ENCODE data around the gene RAPH1.

The RAPH1 gene

DNA sequence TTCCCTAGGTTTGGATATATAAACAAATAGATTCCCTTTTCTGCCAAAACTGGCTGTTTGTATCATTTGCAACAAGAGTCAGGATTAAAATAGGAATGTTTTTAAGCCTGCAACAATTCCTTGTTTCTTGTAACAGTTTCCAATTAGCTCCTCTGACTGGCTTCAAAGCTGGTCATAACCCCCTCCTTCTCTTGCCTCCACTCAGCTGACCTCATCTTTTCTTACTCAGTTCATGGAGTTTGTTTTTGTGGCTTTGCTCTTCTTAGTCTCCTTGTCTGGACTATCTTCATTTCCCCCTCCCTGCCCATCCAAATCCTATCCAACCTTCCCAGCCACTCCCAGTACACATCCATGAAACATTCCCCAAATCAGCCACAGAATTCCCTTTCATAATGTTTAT is 14.3 kb upstream of the RAPH1 start:
- ChIA-PET POLR2A (no interaction called here), CTCF (no interaction called here)
- peaks cover 5% of the 10 kb centered on the region for H3K4me1 ChIP-seq (ENCODE audit: control insufficient read depth, insufficient read depth, low read length)
- no peak overlapping the region for H3K27ac ChIP-seq (ENCODE audit: extremely low read depth, low read depth, low read length)
- no peak overlapping the region for H3K4me3 ChIP-seq (ENCODE audit: low read depth, low read length)
- no peaks in the 10 kb centered on the region for H3K9me3 ChIP-seq (ENCODE audit: control insufficient read depth, insufficient read depth, low read depth, low read length)
- H3K36me3 ChIP-seq (ENCODE audit: control insufficient read depth in 2 of 2, insufficient read depth in 1 of 2, low read length in 2 of 2): no peaks in the 10 kb centered on the region
- TF ChIP-seq ZNF175 (tag by site-specific recombination; IDR thresholded peaks at IDR 0.05): no peak
- TF ChIP-seq, protein P1, sequence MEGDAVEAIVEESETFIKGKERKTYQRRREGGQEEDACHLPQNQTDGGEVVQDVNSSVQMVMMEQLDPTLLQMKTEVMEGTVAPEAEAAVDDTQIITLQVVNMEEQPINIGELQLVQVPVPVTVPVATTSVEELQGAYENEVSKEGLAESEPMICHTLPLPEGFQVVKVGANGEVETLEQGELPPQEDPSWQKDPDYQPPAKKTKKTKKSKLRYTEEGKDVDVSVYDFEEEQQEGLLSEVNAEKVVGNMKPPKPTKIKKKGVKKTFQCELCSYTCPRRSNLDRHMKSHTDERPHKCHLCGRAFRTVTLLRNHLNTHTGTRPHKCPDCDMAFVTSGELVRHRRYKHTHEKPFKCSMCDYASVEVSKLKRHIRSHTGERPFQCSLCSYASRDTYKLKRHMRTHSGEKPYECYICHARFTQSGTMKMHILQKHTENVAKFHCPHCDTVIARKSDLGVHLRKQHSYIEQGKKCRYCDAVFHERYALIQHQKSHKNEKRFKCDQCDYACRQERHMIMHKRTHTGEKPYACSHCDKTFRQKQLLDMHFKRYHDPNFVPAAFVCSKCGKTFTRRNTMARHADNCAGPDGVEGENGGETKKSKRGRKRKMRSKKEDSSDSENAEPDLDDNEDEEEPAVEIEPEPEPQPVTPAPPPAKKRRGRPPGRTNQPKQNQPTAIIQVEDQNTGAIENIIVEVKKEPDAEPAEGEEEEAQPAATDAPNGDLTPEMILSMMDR (tag by site-specific recombination; IDR thresholded peaks at IDR 0.05): no peak
- TF ChIP-seq ZNF416 (tag by site-specific recombination; IDR thresholded peaks at IDR 0.05): no peak
- TF ChIP-seq BCL11A (tag by site-specific recombination; IDR thresholded peaks at IDR 0.05; ENCODE audit: low read depth): no peak
- no peak for TF ChIP-seq SALL2 (tag by site-specific recombination; IDR thresholded peaks at IDR 0.05; ENCODE audit: borderline replicate concordance)
- no peak for TF ChIP-seq ZBTB48 (tag by site-specific recombination; IDR thresholded peaks at IDR 0.05)
- TF ChIP-seq ZNF221 (tag by site-specific recombination; IDR thresholded peaks at IDR 0.05; ENCODE audit: borderline replicate concordance): no peak
- TF ChIP-seq GFI1B (tag by site-specific recombination; IDR thresholded peaks at IDR 0.05): no peak
- no peak for TF ChIP-seq ZNF621 (tag by site-specific recombination; IDR thresholded peaks at IDR 0.05)
- no peak for TF ChIP-seq ZSCAN23 (tag by site-specific recombination; IDR thresholded peaks at IDR 0.05)
- no peak for TF ChIP-seq ZXDB (tag by site-specific recombination; IDR thresholded peaks at IDR 0.05)
- no peak for TF ChIP-seq ZNF624 (tag by site-specific recombination; IDR thresholded peaks at IDR 0.05)

DNA sequence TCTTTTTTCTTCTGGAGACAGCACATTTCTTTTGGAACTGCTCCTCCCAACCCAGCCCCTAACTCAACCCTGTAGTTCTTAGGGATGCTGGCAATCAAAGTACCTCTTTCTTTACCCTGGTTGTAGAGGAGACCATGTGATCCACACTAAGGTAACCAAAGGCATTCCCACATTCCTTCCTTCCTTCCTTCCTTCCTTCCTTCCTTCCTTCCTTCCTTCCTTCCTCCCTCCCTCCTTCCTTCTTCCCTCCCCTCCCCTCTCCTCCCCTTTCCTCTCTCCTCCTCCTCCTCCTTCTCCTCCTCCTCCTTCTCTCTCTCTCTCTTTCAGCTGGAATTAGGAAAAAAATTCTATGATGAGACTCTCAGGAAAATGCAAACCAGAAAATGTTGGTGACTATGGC is 13.8 kb upstream of the RAPH1 start:
- Histone ChIP-seq H3K4me3 (ENCODE audit: low read depth, low read length) (no peak overlapping the region), H3K4me1 (ENCODE audit: control insufficient read depth, insufficient read depth, low read length) (peaks cover 5% of the 10 kb centered on the region), H3K9me3 (ENCODE audit: control insufficient read depth, insufficient read depth, low read depth, low read length) (no peaks in the 10 kb centered on the region), H3K36me3 (ENCODE audit: control insufficient read depth in 2 of 2, insufficient read depth in 1 of 2, low read length in 2 of 2) (no peaks in the 10 kb centered on the region), H3K27ac (ENCODE audit: extremely low read depth, low read depth, low read length) (no peak overlapping the region)
- ChIA-PET CTCF (no interaction called here), POLR2A (no interaction called here)
- TF ChIP-seq ZNF366 (tag by site-specific recombination; conservative IDR thresholded peaks at IDR 0.05) (peak; percentile 82), ZNF221 (tag by site-specific recombination; IDR thresholded peaks at IDR 0.05; ENCODE audit: borderline replicate concordance) (no peak), KLF1 (tag by site-specific recombination; IDR thresholded peaks at IDR 0.05) (no peak), ZNF362 (tag by site-specific recombination; IDR thresholded peaks at IDR 0.05) (no peak)

DNA sequence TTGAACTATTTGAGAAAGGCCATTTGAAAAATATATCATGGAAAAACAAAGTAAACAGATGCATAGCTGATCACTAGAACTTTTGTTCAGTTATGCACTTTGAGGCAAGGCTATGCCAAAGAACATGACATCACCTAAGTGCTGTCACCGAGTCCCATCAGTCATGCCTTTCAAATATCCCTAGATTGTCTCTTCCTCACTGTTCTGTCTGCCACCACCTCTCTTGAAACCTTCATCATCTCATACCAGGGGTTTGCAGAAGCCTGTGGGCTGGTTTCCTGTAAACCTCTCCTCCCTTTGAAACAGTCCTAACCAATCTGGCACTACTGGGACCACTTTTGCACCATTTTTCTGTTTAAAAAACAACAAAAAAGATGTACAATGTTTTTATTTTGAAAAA is 12.3 kb upstream of the RAPH1 start:
- CTCF ChIA-PET: no interaction called here
- H3K4me3 ChIP-seq (ENCODE audit: low read depth, low read length): no peak overlapping the region
- H3K9me3 ChIP-seq (ENCODE audit: control insufficient read depth, insufficient read depth, low read depth, low read length): no peaks in the 10 kb centered on the region
- no peaks in the 10 kb centered on the region for H3K36me3 ChIP-seq (ENCODE audit: control insufficient read depth in 2 of 2, insufficient read depth in 1 of 2, low read length in 2 of 2)
- POLR2A ChIA-PET: interaction anchor here (0.7 kb wide), 1 partner anchor 1843 kb away, joined by 4 read pairs; no protein-coding TSS in a partner anchor
- H3K27ac ChIP-seq (ENCODE audit: extremely low read depth, low read depth, low read length): no peak overlapping the region
- H3K4me1 ChIP-seq (ENCODE audit: control insufficient read depth, insufficient read depth, low read length): peaks cover 5% of the 10 kb centered on the region
- TF ChIP-seq ZNF280D (tag by site-specific recombination; IDR thresholded peaks at IDR 0.05) (no peak), INSM2 (tag by site-specific recombination; IDR thresholded peaks at IDR 0.05) (no peak), ZNF239 (tag by site-specific recombination; IDR thresholded peaks at IDR 0.05) (no peak), ZNF121 (tag by site-specific recombination; IDR thresholded peaks at IDR 0.05) (no peak), ZNF544 (tag by site-specific recombination; IDR thresholded peaks at IDR 0.05) (no peak), ZNF701 (tag by site-specific recombination; IDR thresholded peaks at IDR 0.05) (no peak), ZNF777 (tag by site-specific recombination; IDR thresholded peaks at IDR 0.05; ENCODE audit: borderline replicate concordance) (no peak)
- TF ChIP-seq, protein P2, sequence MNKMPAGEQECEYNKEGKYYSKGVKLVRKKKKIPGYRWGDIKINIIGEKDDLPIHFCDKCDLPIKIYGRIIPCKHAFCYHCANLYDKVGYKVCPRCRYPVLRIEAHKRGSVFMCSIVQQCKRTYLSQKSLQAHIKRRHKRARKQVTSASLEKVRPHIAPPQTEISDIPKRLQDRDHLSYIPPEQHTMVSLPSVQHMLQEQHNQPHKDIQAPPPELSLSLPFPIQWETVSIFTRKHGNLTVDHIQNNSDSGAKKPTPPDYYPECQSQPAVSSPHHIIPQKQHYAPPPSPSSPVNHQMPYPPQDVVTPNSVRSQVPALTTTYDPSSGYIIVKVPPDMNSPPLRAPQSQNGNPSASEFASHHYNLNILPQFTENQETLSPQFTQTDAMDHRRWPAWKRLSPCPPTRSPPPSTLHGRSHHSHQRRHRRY (tag by site-specific recombination; IDR thresholded peaks at IDR 0.05): no peak

All from HEK293 (cell line).